Measurements from ENCODE around the gene DYNLT1.

DYNLT1 gene

GRCh38 chr6:158586652-158587051 is 57.9 kb downstream of the DYNLT1 start:
- Histone ChIP-seq H3K4me2 (no peak overlapping the region), H3K4me3 (no peak overlapping the region), H3K4me1 (peaks cover 38% of the 10 kb centered on the region), H3K36me3 (peaks cover 84% of the 10 kb centered on the region), H3K9me3 (no peaks in the 10 kb centered on the region), H3K27ac (no peak overlapping the region), H3K27me3 (no peaks in the 10 kb centered on the region), H3K9ac (no peak overlapping the region), H4K20me1 (peaks cover 32% of the 10 kb centered on the region)
- no peak for TF ChIP-seq Cebpa-rat (IDR thresholded peaks at IDR 0.05)
